HPDE6-E6E7 (cell line): Measurements from ENCODE around the gene GDE1.

Experiments
- DNase-seq: peaks from one replicate; pipeline ENCODE4 v3.0.0; 2011; ENCODE audit warnings: missing footprints; ENCODE audit errors: extremely low spot score

The GDE1 gene

GRCh38 chr16:19523559-19524355, 1.9 kb upstream of the GDE1 start, which contains the start of gene CCP110:
Gene CCP110 (plus strand): TSS chr16:19523942. CDS start chr16:19527882, 3,940 bp downstream.
- DNase-seq: peak; percentile 91

DNA sequence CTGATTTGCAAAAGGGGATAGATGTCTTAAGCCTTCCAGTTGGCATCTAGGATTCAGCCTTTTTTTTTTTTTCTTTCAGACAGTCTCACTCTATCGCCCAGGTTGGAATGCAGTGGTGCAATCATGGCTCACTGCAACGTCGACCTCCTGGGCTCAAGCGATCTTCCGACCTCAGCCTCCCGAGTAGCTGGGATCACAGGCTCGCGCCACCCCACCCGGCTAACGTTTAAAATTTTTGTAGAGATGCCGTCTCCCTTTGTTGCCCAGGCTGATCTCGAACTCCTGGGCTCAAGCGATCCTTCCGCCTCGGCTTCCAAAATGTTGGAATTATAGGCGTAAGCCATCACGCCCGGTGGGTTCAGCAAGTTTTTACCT, 1.3 kb upstream of the GDE1 start:
- DNase-seq: no peak

DNA sequence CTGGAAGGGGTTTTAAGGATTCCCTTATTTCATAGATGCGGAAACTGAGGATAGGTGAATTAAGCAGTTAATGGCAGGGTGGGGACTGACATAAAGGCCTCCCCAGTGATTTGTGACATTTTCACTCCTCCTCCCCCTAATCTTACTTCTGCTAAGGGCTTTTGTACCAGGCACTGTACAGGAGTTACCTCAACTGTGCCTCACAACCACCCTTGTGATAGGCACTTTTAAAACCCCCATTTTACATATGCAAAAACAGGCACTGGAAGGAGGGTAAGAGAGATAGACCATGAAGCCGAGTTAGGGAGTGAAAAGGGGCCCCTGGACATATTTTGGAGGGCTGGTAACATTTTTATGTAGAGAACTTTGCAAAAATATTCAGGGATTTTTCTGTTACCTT, 862 bp upstream of the GDE1 start:
- DNase-seq: no peak

- DNase-seq: no peak
Measured at GRCh38 chr16:19522397-19522732, 467 bp upstream of the GDE1 start.

DNA sequence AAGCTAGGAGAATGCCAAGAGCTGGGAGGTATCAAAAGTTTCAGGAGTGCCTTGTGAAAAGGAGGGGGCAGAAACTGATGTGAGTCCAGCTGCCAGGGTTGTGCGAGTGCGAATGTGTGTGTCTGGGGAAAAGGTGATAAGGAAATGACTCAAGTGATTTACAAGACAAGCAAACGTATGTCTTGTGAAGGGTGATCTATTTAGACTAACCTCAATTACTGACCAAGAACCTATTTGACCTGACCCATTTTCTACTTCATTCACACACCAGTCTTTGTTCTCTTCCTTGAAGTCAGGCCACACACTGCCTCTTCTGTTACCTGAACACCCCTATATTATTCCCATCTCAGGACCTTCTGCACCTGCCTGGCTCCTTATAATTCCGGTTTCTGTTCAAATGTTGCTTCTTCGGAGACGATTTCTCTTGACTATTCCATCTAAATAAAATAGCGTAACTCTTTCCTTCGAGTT, 1.0 kb downstream of the GDE1 start:
- DNase-seq: no peak

DNA sequence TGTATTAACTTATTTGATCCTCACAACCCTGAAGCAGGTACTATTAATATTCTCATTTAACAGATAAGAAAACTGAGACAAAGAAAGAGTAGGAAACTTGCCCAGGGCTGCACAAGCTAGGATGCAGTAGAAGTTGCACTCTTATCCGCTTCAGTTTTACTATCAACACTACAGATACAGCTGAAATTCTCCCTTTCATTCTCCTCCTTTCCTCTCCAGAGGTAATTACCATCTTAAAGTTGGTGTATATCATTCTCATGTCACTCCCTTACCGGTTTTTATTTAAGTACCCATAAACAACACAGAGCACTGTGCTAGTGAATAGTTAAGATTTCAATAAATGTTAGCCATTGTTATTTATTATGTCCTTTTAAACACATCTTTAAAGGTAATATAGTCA, 3.5 kb downstream of the GDE1 start:
- DNase-seq: no peak

- DNase-seq: peak; percentile 70
Measured at GRCh38 chr16:19517424-19518089, 4.3 kb downstream of the GDE1 start.

GRCh38 chr16:19515757-19516156, 6.1 kb downstream of the GDE1 start:
- no peak for DNase-seq

GRCh38 chr16:19513377-19514053, 8.4 kb downstream of the GDE1 start:
- no peak for DNase-seq

- no peak for DNase-seq
Measured at GRCh38 chr16:19512297-19512696, 9.6 kb downstream of the GDE1 start.

DNA sequence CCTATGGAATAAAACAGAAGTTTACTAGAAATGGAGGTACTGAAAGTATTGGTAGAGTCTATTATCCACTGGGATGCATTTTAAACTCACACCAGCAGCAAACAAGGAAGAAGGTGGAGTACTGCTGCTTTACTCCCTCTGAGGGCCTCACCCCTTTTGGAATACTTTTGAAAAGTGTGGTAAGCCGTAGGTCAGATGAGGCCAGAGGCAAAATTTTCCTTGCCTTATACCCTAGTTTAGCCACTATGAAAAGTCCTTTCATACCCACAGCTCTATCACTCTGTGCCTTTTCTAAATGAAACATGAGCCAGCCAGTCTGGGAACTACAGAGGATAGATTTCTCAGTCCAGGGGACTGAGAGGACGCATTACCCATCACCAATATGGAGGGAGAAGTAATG, 14.0 kb downstream of the GDE1 start:
- no peak for DNase-seq

DNA sequence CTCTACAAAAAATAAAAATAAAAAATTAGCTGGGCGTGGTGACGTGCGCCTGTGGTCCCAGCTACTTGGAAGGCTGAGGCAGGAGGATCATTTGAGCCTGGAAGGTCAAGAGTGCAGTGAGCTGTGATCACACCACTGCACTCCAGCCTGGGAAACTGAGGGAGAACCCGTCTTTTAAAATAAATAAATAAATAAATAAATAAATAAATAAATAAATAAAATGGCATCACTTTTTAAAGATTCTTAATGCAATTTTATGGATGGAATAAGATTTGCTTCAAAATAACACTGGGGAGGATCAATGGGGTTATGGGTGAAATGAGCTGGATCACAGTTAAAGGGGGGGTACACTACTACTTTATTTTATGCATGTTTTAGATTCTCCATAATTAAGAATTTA, 14.9 kb downstream of the GDE1 start:
- DNase-seq: no peak

DNA sequence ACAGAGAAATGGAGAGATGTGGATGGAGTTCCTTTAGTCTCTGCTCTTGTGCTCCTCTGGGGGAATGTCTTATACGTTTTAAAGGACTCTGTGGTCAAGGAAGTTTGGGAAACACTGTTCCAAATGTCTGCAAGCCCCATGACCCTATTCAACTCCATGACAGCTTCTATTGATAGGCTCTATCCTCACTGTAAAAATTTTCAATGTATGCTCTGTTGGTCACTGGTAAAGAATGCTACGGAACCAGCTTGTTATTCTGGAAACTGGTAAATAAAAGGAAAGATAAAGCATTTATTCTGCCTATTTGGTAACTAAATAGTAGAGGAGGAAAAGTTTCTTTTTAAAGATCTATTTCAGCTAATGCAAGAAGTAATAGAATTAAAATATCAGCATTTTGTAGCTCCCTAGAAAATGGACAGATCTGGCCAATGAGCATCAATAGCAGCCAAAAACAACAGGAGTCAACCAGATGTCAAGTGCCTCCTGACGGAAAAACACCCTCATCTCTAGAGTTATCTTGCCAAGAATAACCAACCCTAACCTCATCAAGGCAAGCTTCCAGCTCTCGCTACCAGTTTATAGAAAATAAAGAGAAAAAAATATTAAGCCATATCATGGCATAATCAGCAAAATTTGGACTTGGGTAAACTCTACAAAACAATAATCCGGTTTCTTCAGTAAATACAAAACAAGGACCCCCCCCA, 16.1 kb downstream of the GDE1 start:
- DNase-seq: no peak

GRCh38 chr16:19503461-19504075, 18.3 kb downstream of the GDE1 start:
- no peak for DNase-seq

GRCh38 chr16:19502395-19503131, 19.3 kb downstream of the GDE1 start:
- peak; percentile 29 for DNase-seq

- no peak for DNase-seq
Measured at GRCh38 chr16:19499481-19499880, 22.4 kb downstream of the GDE1 start.

GRCh38 chr16:19499006-19499405, 22.9 kb downstream of the GDE1 start:
- DNase-seq: no peak

- no peak for DNase-seq
Measured at GRCh38 chr16:19497176-19497575, 24.7 kb downstream of the GDE1 start.

- no peak for DNase-seq
Measured at GRCh38 chr16:19490619-19491018, 31.3 kb downstream of the GDE1 start.

DNA sequence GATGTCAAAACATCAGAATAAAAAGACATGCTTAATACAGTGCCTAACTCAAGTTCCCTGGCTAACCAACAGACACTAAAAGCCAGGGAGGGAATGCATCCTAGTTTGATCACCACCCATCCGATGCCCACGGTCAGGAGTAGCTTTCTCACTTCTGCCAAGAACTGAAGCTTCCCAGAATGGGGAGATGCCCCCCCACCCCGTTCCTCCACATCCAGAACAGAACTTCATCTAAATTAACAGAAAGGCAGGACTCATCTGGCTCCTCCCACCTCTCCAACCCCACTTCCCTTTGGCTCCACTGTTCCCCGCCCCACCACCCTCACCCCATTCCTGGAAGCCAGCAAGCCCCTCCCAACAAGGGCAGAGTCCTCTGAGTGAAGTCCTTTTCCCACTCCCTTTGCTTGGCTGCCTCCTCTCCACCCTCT, 33.7 kb downstream of the GDE1 start:
- DNase-seq: no peak

DNA sequence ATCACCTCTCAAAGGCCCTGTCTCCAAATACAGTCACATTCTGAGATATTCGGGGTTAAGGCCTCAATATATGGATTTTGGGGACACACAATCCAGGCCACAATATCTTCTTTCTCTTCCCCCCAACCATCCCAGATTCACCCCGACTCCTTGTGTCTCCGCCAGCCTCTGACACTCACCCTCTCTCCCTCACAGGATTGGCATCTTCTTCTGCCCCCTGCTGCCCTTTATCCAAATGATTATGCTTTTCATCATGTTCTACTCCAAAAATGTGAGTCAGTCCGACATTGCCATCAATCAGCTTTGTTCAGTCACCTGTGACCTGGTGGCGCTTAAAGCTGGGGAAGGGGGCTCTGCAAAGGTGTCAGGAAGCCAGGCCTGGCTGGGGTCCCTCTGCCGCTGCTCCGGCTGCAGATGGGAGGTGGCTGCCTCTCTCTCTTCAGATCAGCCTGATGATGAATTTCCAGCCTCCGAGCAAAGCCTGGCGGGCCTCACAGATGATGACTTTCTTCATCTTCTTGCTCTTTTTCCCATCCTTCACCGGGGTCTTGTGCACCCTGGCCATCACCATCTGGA, 35.1 kb downstream of the GDE1 start:
- no peak for DNase-seq
